Right lobe of liver (tissue), 4 donors: Measurements from ENCODE around the gene MOB3B.

Experiments
- CTCF ChIP-seq, 4 donors: fragments of 200-600 bp in 3 of 4; fragments of 450-650 bp in 1 of 4; IDR thresholded peaks; one replicate each; pipeline versions ENCODE4 v1.5.1 to v1.8.0; 2016 to 2022; ENCODE audit warnings: antibody characterized with exemption in 4 of 4, mild to moderate bottlenecking in 2 of 4
- POLR2A ChIP-seq: fragments of 450-650 bp; IDR thresholded peaks from one replicate; pipeline ENCODE4 v1.6.1; 2017; ENCODE audit warnings: antibody characterized with exemption, mild to moderate bottlenecking
- donor health status: DM: no; HTN: no; CAD: no.
- donor health status: DM: no; HTN: no; CAD: no.
- donor health status: DM: no; HTN: yes; CAD: no.

- TF ChIP-seq CTCF (IDR thresholded peaks at IDR 0.05), result no peak
- TF ChIP-seq POLR2A, result no peak
Measured at GRCh38 chr9:27438522-27438921, 91.1 kb downstream of the MOB3B start.
